BJ (cell line): ENCODE measurements around the gene GAB2. TPM values are rescaled to one million over a fixed set of nuclear protein-coding genes. Genes with fewer than 3 reads are reported as not detected.

Experiments used
- CTCF ChIA-PET: fragments of 350-600 bp; formaldehyde crosslinking; extraction: SDS; loops from one replicate; lab custom pipeline; 2021; ENCODE audit warnings: antibody characterized with exemption, inconsistent platforms; lab: Yijun Ruan, JAX
- POLR2A ChIA-PET: fragments of 300-600 bp; sonication (Branson Sonifier 250); formaldehyde crosslinking; extraction: SDS; loops from one replicate; lab custom pipeline; 2021; ENCODE audit warnings: antibody characterized with exemption; lab: Charles Lee
- DNase-seq: peaks from one replicate; pipeline ENCODE4 v3.0.0-alpha.2; 2011; ENCODE audit warnings: low read depth
- H3K27me3 ChIP-seq: 2 replicates; pipeline ENCODE4 v1.6.0; 2011; ENCODE audit warnings: low read length; ENCODE audit not compliant: control insufficient read depth, insufficient read depth
- H3K36me3 ChIP-seq: 2 replicates; pipeline ENCODE4 v1.5.1; 2011; ENCODE audit warnings: low read length; ENCODE audit not compliant: control insufficient read depth, insufficient read depth
- H3K4me3 ChIP-seq: 2 replicates; pipeline ENCODE4 v1.5.1; 2011; ENCODE audit warnings: low read depth, mild to moderate bottlenecking, control low read depth, low read length
- polyA plus RNA-seq: library from polyadenylated mRNA; depleted of rRNA; stranded (reverse); fragments of >200 nt; gene quantifications from 2 replicates; pipeline ENCODE4 v1.2.3, GENCODE V29; 2011
- TF ChIP-seq, protein P1 (sequence below): IDR thresholded peaks from 2 replicates; pipeline ENCODE4 v1.5.1; 2011; ENCODE audit warnings: low read depth, mild to moderate bottlenecking, control low read depth, inconsistent platforms, low read length, moderate library complexity; ENCODE audit not compliant: insufficient read depth

The GAB2 gene
- polyA plus RNA-seq, 1 experiment, result 12.2 TPM

DNA sequence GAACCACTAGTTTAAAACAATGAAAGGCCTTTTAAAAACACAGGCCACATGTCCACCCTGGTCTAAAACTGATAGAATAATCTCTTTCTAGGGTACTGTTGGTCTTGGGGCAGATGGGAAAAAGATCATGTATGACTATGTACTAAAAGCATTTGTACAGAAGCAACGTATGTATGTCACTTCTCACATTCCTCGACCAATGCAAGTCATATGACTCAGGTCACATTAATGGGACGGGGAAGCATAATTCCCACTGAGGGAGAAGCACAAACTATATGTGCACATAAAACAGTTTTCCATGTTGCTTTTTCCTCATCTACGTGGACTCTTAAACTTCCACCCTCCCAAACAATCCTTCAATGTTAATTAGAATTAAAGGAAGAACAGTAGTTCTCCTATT lies 32.2 kb upstream of the GAB2 start:
- ChIA-PET POLR2A (no interaction called here), CTCF (no interaction called here)
- DNase-seq, result no peak
- no peak overlapping the region for H3K4me3 ChIP-seq
- TF ChIP-seq, protein P1, sequence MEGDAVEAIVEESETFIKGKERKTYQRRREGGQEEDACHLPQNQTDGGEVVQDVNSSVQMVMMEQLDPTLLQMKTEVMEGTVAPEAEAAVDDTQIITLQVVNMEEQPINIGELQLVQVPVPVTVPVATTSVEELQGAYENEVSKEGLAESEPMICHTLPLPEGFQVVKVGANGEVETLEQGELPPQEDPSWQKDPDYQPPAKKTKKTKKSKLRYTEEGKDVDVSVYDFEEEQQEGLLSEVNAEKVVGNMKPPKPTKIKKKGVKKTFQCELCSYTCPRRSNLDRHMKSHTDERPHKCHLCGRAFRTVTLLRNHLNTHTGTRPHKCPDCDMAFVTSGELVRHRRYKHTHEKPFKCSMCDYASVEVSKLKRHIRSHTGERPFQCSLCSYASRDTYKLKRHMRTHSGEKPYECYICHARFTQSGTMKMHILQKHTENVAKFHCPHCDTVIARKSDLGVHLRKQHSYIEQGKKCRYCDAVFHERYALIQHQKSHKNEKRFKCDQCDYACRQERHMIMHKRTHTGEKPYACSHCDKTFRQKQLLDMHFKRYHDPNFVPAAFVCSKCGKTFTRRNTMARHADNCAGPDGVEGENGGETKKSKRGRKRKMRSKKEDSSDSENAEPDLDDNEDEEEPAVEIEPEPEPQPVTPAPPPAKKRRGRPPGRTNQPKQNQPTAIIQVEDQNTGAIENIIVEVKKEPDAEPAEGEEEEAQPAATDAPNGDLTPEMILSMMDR, result no peak
- H3K36me3 ChIP-seq, result no peaks in the 10 kb centered on the region
- no peaks in the 10 kb centered on the region for H3K27me3 ChIP-seq

DNA sequence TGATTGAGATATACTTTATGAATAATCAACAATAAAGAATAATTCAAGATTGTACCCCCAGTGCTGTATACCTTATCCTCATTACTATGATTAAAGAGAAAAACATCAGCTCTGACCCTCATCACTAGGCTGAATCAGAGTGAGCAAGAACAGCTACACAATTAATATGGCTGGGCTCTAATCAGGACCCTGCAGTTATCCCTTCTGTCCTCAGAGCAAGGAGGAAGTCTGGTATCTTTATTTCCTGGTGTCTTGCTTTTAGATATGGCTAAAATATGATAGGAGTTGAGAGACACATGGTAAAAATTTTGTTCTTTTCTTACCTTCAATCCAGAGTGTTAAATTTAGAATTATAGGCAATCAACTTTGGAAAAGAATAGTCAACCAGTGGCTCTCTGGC lies 28.6 kb upstream of the GAB2 start:
- DNase-seq, result no peak
- TF ChIP-seq, protein P1, result no peak
- Histone ChIP-seq H3K36me3 (no peaks in the 10 kb centered on the region; the same call in 1 of the 2 replicates), H3K27me3 (no peaks in the 10 kb centered on the region), H3K4me3 (no peak overlapping the region)
- POLR2A ChIA-PET, result no interaction called here
- CTCF ChIA-PET, result interaction anchor here (0.5 kb wide), 1 partner anchor 116 kb away, joined by 3 read pairs; no protein-coding TSS in a partner anchor

DNA sequence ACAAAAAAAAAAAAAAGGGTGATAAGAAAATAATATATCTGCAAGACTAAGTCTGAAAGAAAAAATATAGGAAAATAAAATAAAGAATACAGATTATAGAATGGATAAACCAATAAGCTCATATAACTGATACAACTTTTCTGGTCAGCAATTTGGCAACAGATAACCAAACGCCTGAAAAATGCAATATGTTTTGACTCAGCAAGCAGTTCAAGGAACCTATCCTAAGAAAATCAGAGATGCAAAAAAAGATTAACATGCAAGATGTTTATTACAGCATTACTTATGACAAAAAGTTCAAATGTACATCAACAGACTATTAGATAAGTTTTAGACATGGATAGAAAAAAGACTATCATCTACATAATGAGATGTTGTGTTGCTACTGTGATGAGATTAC lies 27.1 kb upstream of the GAB2 start:
- CTCF ChIA-PET, result no interaction called here
- Histone ChIP-seq H3K36me3 (no peaks in the 10 kb centered on the region; the same call in 1 of the 2 replicates), H3K4me3 (no peak overlapping the region), H3K27me3 (no peaks in the 10 kb centered on the region)
- DNase-seq, result no peak
- TF ChIP-seq, protein P1, result no peak
- POLR2A ChIA-PET, result no interaction called here

DNA sequence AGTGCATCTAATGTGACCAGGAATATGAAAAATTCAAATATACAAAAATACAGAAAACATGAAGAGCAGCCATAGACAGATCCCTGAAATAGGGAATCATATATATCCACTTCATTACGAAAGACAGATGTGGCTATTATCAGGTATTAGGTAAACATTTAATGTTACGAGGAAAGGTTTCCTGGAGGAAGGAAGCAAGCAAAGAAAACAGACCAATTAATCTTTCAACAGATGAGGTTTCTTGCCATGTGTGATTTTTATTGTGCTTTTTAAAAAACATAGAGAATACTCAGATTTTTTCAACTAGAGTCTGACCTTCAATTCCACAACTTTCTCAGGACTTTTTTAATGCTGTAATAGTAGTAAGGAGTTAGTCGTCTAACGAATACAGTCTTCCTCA lies 24.3 kb upstream of the GAB2 start:
- Histone ChIP-seq H3K27me3 (no peaks in the 10 kb centered on the region), H3K4me3 (no peak overlapping the region), H3K36me3 (no peaks in the 10 kb centered on the region; the same call in 1 of the 2 replicates)
- CTCF ChIA-PET, result no interaction called here
- DNase-seq, result no peak
- POLR2A ChIA-PET, result no interaction called here
- TF ChIP-seq, protein P1, result no peak

DNA sequence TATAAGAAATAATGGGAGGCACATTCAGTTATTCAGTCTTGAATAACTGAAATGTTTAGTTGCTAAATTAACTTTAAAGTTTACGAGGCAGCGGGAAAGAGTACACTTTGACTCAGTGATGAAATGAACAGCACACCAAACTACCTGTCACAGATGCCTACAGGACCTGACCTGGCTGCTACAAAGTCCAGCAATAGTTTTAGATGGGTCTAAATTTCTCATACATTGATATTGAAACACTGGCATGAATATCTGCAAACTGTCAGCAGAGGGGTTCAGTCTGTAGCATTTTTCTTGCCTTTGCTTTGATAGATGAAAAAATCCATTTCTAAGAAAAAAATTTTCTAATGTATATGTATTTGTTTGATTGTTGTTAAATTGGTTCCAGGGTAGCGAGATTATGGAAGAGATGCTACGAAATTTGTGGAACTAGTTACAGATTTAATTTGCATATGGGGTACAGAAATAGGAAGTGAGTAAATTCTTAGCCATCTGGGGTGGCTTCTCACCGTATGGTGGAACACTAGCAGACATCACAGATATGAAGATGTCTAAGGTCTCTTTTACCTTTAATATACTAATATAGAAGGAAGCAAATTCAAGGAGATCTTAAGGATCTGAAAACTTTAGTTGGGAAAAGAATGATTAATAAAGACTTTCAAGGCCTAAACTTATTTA lies 20.8 kb upstream of the GAB2 start:
- TF ChIP-seq, protein P1, result no peak
- CTCF ChIA-PET, result no interaction called here
- DNase-seq, result no peak
- Histone ChIP-seq H3K4me3 (no peak overlapping the region), H3K27me3 (no peaks in the 10 kb centered on the region), H3K36me3 (no peaks in the 10 kb centered on the region; the same call in 1 of the 2 replicates)
- POLR2A ChIA-PET, result no interaction called here
